ENCODE measurements around the gene CNTNAP2. TPM values are rescaled to one million over a fixed set of nuclear protein-coding genes. Genes with fewer than 3 reads are reported as not detected.

Gene CNTNAP2
- total and polyA plus RNA-seq, 9 of the 15 experiments (the other 6 are each of a cell fraction or from before 2014, with no cell fraction given), result 0.04 to 0.62 (median 0.09) TPM; not detected in 4

GRCh38 chr7:147912291-147912690 lies 1795.7 kb downstream of the CNTNAP2 start:
- no peak for DNase-seq (ENCODE audit: extremely low read depth in 1 of 4, low spot score in 3 of 4)
- POLR2A ChIA-PET, result no interaction called here
- Histone ChIP-seq H3K36me3 (ENCODE audit: control insufficient read depth, insufficient read depth, low read length) (no peaks in the 10 kb centered on the region), H3K9ac (ENCODE audit: insufficient read depth in 1 of 2, low read depth in 2 of 2, low read length in 2 of 2) (no peak overlapping the region), H3K79me2 (ENCODE audit: control insufficient read depth, insufficient read depth, low read length) (no peaks in the 10 kb centered on the region), H3K27ac (ENCODE audit: extremely low read depth, low read depth, low read length) (no peak overlapping the region), H3K4me2 (ENCODE audit: insufficient read depth, low read length) (no peak overlapping the region), H3K27me3 (ENCODE audit: control insufficient read depth in 2 of 2, insufficient read depth in 2 of 2, low read length in 2 of 2) (no peaks in the 10 kb centered on the region), H2AFZ (ENCODE audit: low read depth, low read length) (no peak overlapping the region), H3K4me1 (replicated peaks in 1 of 2; ENCODE audit: control insufficient read depth in 2 of 2, insufficient read depth in 2 of 2, low read length in 2 of 2) (no peaks in the 10 kb centered on the region), H3K9me3 (replicated peaks; ENCODE audit: control insufficient read depth, insufficient read depth, low read depth, low read length) (peaks cover 2% of the 10 kb centered on the region), H3K9me1 (ENCODE audit: control insufficient read depth, insufficient read depth, low read length) (no peaks in the 10 kb centered on the region), H3K4me3 (no peak overlapping the region), H4K20me1 (replicated peaks; ENCODE audit: control insufficient read depth, insufficient read depth, low read length) (no peaks in the 10 kb centered on the region)
- FAIRE-seq, result no peak
- no TSS peak for BruUV-seq (replicated peaks)
- in situ Hi-C loops (cut with MboI) (no loop called here), intact Hi-C loops (cut with micrococcal nuclease) (no loop called here)
- CTCF ChIA-PET (ENCODE audit: low intra/inter-chr PET ratio), result no interaction called here
- no peak for ATAC-seq
- 0% methylated on average over 2 of the region's 2 CpGs for WGBS (ENCODE audit: insufficient coverage, low coverage, missing lambda C conversion rate)
- TF ChIP-seq MBD1 (CRISPR knock-in tag; IDR thresholded peaks at IDR 0.05) (no peak), STAG1 (CRISPR knock-in tag; IDR thresholded peaks at IDR 0.05; ENCODE audit: borderline replicate concordance) (no peak), TEAD2 (tag; IDR thresholded peaks at IDR 0.05) (no peak), THAP7 (CRISPR knock-in tag; IDR thresholded peaks at IDR 0.05) (no peak), ZNF165 (CRISPR knock-in tag; IDR thresholded peaks at IDR 0.05; ENCODE audit: borderline replicate concordance) (no peak), TFAP4 (CRISPR knock-in tag; IDR thresholded peaks at IDR 0.05; ENCODE audit: borderline replicate concordance) (no peak), U2AF1 (optimal IDR thresholded peaks at IDR 0.05; ENCODE audit: low read depth, low read length) (no peak), ATF4 (CRISPR knock-in tag; IDR thresholded peaks at IDR 0.05) (no peak), ZBTB12 (CRISPR knock-in tag; IDR thresholded peaks at IDR 0.05) (no peak), POU5F1 (IDR thresholded peaks at IDR 0.05; ENCODE audit: borderline replicate concordance, low read depth, low read length, partially characterized antibody) (no peak), BRF2 (IDR thresholded peaks at IDR 0.05; ENCODE audit: borderline replicate concordance, insufficient read depth, insufficient read length) (no peak), PBX2 (CRISPR knock-in tag; IDR thresholded peaks at IDR 0.05; ENCODE audit: low read depth) (no peak), PBX2 (tag; conservative IDR thresholded peaks at IDR 0.05; ENCODE audit: low read depth) (no peak)
